NOMO-1 treated with dmso at 0.1 percent for 144 hours (cell line): ENCODE measurements around the gene GIT1.
A peak's percentile ranks its signal among the peaks of the same experiment; 100 is the strongest.

ENCODE experiments used
- DNase-seq: peaks from one replicate; lab custom pipeline; 2025; ENCODE audit not compliant: unreplicated experiment; lab: John Stamatoyannopoulos, UW

The GIT1 gene

GRCh38 chr17:29579866-29580771 is 9.3 kb downstream of the GIT1 start:
- peak; percentile 51 for DNase-seq

GRCh38 chr17:29578626-29579485 is 10.6 kb downstream of the GIT1 start:
- no peak for DNase-seq

GRCh38 chr17:29577385-29578211 is 11.8 kb downstream of the GIT1 start:
- DNase-seq, result no peak

GRCh38 chr17:29577001-29577370 is 12.5 kb downstream of the GIT1 start:
- DNase-seq, result no peak

- DNase-seq, result no peak
These were observed 13.0 kb downstream of the GIT1 start for GRCh38 chr17:29576214-29577000.

GRCh38 chr17:29575511-29576213 is 13.8 kb downstream of the GIT1 start:
- no peak for DNase-seq

- no peak for DNase-seq
These were observed 14.5 kb downstream of the GIT1 start for GRCh38 chr17:29574732-29575510.

- DNase-seq, result no peak
These were observed 15.3 kb downstream of the GIT1 start for GRCh38 chr17:29573871-29574731.

GRCh38 chr17:29573558-29573869 is 15.9 kb downstream of the GIT1 start:
- DNase-seq, result no peak

- no peak for DNase-seq
These were observed 16.5 kb downstream of the GIT1 start for GRCh38 chr17:29572691-29573557.

- DNase-seq, result no peak
These were observed 17.4 kb downstream of the GIT1 start for GRCh38 chr17:29571883-29572681.

- DNase-seq, result no peak
These were observed 18.0 kb downstream of the GIT1 start for GRCh38 chr17:29571486-29571882.

- no peak for DNase-seq
These were observed 18.9 kb downstream of the GIT1 start for GRCh38 chr17:29570521-29570920.

GRCh38 chr17:29569245-29569950 is 20.1 kb downstream of the GIT1 start:
- DNase-seq, result no peak

- peak; percentile 70 for DNase-seq
These were observed 20.9 kb downstream of the GIT1 start, which contains the start of gene TP53I13 for GRCh38 chr17:29568331-29569244. Gene TP53I13, plus strand, starts transcription at chr17:29568701. Its CDS starts 58 bp downstream, at chr17:29568759.
